ENCODE results near the gene PINLYP.
A peak's percentile ranks its signal among the peaks of the same experiment; 100 is the strongest.

Gene PINLYP

GRCh38 chr19:43553656-43554055 lies 21.9 kb upstream of the PINLYP start:
- Histone ChIP-seq H3K9ac (ENCODE audit: low read length) (no peak overlapping the region), H3K9me3 (ENCODE audit: control insufficient read depth, low read length) (no peaks in the 10 kb centered on the region), H3K4me1 (ENCODE audit: control insufficient read depth, insufficient read depth, low read length) (no peaks in the 10 kb centered on the region), H3K27me3 (ENCODE audit: control insufficient read depth, insufficient read depth, low read length) (no peaks in the 10 kb centered on the region), H3K4me3 (ENCODE audit: low read length) (no peak overlapping the region), H3K36me3 (ENCODE audit: control insufficient read depth, insufficient read depth, low read length) (peaks cover 14% of the 10 kb centered on the region)

GRCh38 chr19:43554317-43554895 lies 21.2 kb upstream of the PINLYP start:
- peaks cover 14% of the 10 kb centered on the region for H3K36me3 ChIP-seq (ENCODE audit: control insufficient read depth, insufficient read depth, low read length)
- H3K27me3 ChIP-seq (ENCODE audit: control insufficient read depth, insufficient read depth, low read length) = no peaks in the 10 kb centered on the region
- no peaks in the 10 kb centered on the region for H3K4me1 ChIP-seq (ENCODE audit: control insufficient read depth, insufficient read depth, low read length)
- no peak overlapping the region for H3K4me3 ChIP-seq (ENCODE audit: low read length)
- H3K9ac ChIP-seq (ENCODE audit: low read length) = no peak overlapping the region
- H3K9me3 ChIP-seq (ENCODE audit: control insufficient read depth, low read length) = no peaks in the 10 kb centered on the region

- Histone ChIP-seq H3K36me3 (ENCODE audit: control insufficient read depth, insufficient read depth, low read length) (peaks cover 14% of the 10 kb centered on the region), H3K9me3 (ENCODE audit: control insufficient read depth, low read length) (no peaks in the 10 kb centered on the region), H3K9ac (ENCODE audit: low read length) (no peak overlapping the region), H3K27me3 (ENCODE audit: control insufficient read depth, insufficient read depth, low read length) (no peaks in the 10 kb centered on the region), H3K4me3 (ENCODE audit: low read length) (no peak overlapping the region), H3K4me1 (ENCODE audit: control insufficient read depth, insufficient read depth, low read length) (no peaks in the 10 kb centered on the region)
Measured at GRCh38 chr19:43555185-43555770, 20.3 kb upstream of the PINLYP start.

GRCh38 chr19:43560687-43561086 lies 14.9 kb upstream of the PINLYP start:
- Histone ChIP-seq H3K36me3 (ENCODE audit: control insufficient read depth, insufficient read depth, low read length) (peaks cover 8% of the 10 kb centered on the region), H3K27me3 (ENCODE audit: control insufficient read depth, insufficient read depth, low read length) (no peaks in the 10 kb centered on the region), H3K9ac (ENCODE audit: low read length) (no peak overlapping the region), H3K4me3 (ENCODE audit: low read length) (no peak overlapping the region), H3K4me1 (ENCODE audit: control insufficient read depth, insufficient read depth, low read length) (no peaks in the 10 kb centered on the region), H3K9me3 (ENCODE audit: control insufficient read depth, low read length) (no peaks in the 10 kb centered on the region)

GRCh38 chr19:43561139-43561970 lies 14.2 kb upstream of the PINLYP start:
- Histone ChIP-seq H3K36me3 (ENCODE audit: control insufficient read depth, insufficient read depth, low read length) (peaks cover 8% of the 10 kb centered on the region), H3K27me3 (ENCODE audit: control insufficient read depth, insufficient read depth, low read length) (no peaks in the 10 kb centered on the region), H3K9me3 (ENCODE audit: control insufficient read depth, low read length) (no peaks in the 10 kb centered on the region), H3K4me1 (ENCODE audit: control insufficient read depth, insufficient read depth, low read length) (no peaks in the 10 kb centered on the region), H3K9ac (ENCODE audit: low read length) (no peak overlapping the region), H3K4me3 (ENCODE audit: low read length) (no peak overlapping the region)

- Histone ChIP-seq H3K9ac (ENCODE audit: low read length) (no peak overlapping the region), H3K36me3 (ENCODE audit: control insufficient read depth, insufficient read depth, low read length) (peaks cover 8% of the 10 kb centered on the region), H3K27me3 (ENCODE audit: control insufficient read depth, insufficient read depth, low read length) (no peaks in the 10 kb centered on the region), H3K4me3 (ENCODE audit: low read length) (no peak overlapping the region), H3K9me3 (ENCODE audit: control insufficient read depth, low read length) (no peaks in the 10 kb centered on the region), H3K4me1 (ENCODE audit: control insufficient read depth, insufficient read depth, low read length) (no peaks in the 10 kb centered on the region)
Measured at GRCh38 chr19:43562226-43562697, 13.3 kb upstream of the PINLYP start.

GRCh38 chr19:43562698-43563241 lies 12.8 kb upstream of the PINLYP start:
- Histone ChIP-seq H3K36me3 (ENCODE audit: control insufficient read depth, insufficient read depth, low read length) (peaks cover 8% of the 10 kb centered on the region), H3K9ac (ENCODE audit: low read length) (no peak overlapping the region), H3K9me3 (ENCODE audit: control insufficient read depth, low read length) (no peaks in the 10 kb centered on the region), H3K4me3 (ENCODE audit: low read length) (no peak overlapping the region), H3K27me3 (ENCODE audit: control insufficient read depth, insufficient read depth, low read length) (no peaks in the 10 kb centered on the region), H3K4me1 (ENCODE audit: control insufficient read depth, insufficient read depth, low read length) (no peaks in the 10 kb centered on the region)

- no peaks in the 10 kb centered on the region for H3K9me3 ChIP-seq (ENCODE audit: control insufficient read depth, low read length)
- no peak overlapping the region for H3K9ac ChIP-seq (ENCODE audit: low read length)
- H3K27me3 ChIP-seq (ENCODE audit: control insufficient read depth, insufficient read depth, low read length) = no peaks in the 10 kb centered on the region
- no peak overlapping the region for H3K4me3 ChIP-seq (ENCODE audit: low read length)
- no peaks in the 10 kb centered on the region for H3K4me1 ChIP-seq (ENCODE audit: control insufficient read depth, insufficient read depth, low read length)
- peaks cover 8% of the 10 kb centered on the region for H3K36me3 ChIP-seq (ENCODE audit: control insufficient read depth, insufficient read depth, low read length)
Measured at GRCh38 chr19:43563816-43564457, 11.7 kb upstream of the PINLYP start.

- Histone ChIP-seq H3K9ac (ENCODE audit: low read length) (no peak overlapping the region), H3K4me3 (ENCODE audit: low read length) (no peak overlapping the region), H3K27me3 (ENCODE audit: control insufficient read depth, insufficient read depth, low read length) (no peaks in the 10 kb centered on the region), H3K36me3 (ENCODE audit: control insufficient read depth, insufficient read depth, low read length) (peaks cover 8% of the 10 kb centered on the region), H3K9me3 (ENCODE audit: control insufficient read depth, low read length) (no peaks in the 10 kb centered on the region), H3K4me1 (ENCODE audit: control insufficient read depth, insufficient read depth, low read length) (peaks cover 2% of the 10 kb centered on the region)
Measured at GRCh38 chr19:43564800-43565199, 10.8 kb upstream of the PINLYP start.

- no peak overlapping the region for H3K4me3 ChIP-seq (ENCODE audit: low read length)
- H3K27me3 ChIP-seq (ENCODE audit: control insufficient read depth, insufficient read depth, low read length) = no peaks in the 10 kb centered on the region
Measured at GRCh38 chr19:43569657-43570056, 5.9 kb upstream of the PINLYP start.

GRCh38 chr19:43570174-43570791 lies 5.3 kb upstream of the PINLYP start:
- Histone ChIP-seq H3K4me1 (ENCODE audit: control insufficient read depth, insufficient read depth, low read length) (peaks cover 42% of the 10 kb centered on the region), H3K9me3 (ENCODE audit: control insufficient read depth, low read length) (no peaks in the 10 kb centered on the region), H3K36me3 (ENCODE audit: control insufficient read depth, insufficient read depth, low read length) (no peaks in the 10 kb centered on the region), H3K4me3 (ENCODE audit: low read length) (no peak overlapping the region), H3K9ac (ENCODE audit: low read length) (peak overlapping the region; percentile 9), H3K27me3 (ENCODE audit: control insufficient read depth, insufficient read depth, low read length) (no peaks in the 10 kb centered on the region)

More at GRCh38 chr19:43569657-43570056, 5.9 kb upstream of the PINLYP start:
- Histone ChIP-seq H3K9me3 (ENCODE audit: control insufficient read depth, low read length) (no peaks in the 10 kb centered on the region), H3K36me3 (ENCODE audit: control insufficient read depth, insufficient read depth, low read length) (no peaks in the 10 kb centered on the region), H3K4me1 (ENCODE audit: control insufficient read depth, insufficient read depth, low read length) (peaks cover 38% of the 10 kb centered on the region), H3K9ac (ENCODE audit: low read length) (no peak overlapping the region)

Measured in mucosa of stomach (tissue), 1 donor.